Endothelial cell of umbilical vein (primary cell): ENCODE results near the gene PRRX1. TPM values are rescaled to one million over a fixed set of nuclear protein-coding genes. Genes with fewer than 3 reads are reported as not detected.

ENCODE experiments used
- BruUV-seq: library from RNA; stranded (reverse); fragments of 400-500 nt; replicated peaks from 2 replicates; lab custom pipeline; 2021; lab: Mats Ljungman, UMichigan
- CTCF ChIA-PET: fragments of 300-600, 350-600 bp; sonication (Branson Sonifier 250); formaldehyde crosslinking; loops from one replicate; lab custom pipeline; 2021; ENCODE audit warnings: antibody characterized with exemption, inconsistent platforms; lab: Charles Lee
- POLR2A ChIA-PET: fragments of 300-600, 350-600 bp; sonication (Branson Sonifier 250); formaldehyde crosslinking; loops from one replicate; lab custom pipeline; 2021; ENCODE audit warnings: antibody characterized with exemption, inconsistent platforms; lab: Charles Lee
- DNase-seq: peaks from one replicate; pipeline ENCODE4 v3.0.0-alpha.2; 2011; ENCODE audit warnings: low read depth, low spot score
- FAIRE-seq: peaks from 2 replicates; lab custom pipeline; 2011; peaks lifted over from hg19 to GRCh38; lab: Jason Lieb, UNC
- H2AFZ ChIP-seq: 2 replicates; pipeline ENCODE4 v1.6.0; 2012; ENCODE audit warnings: low read depth, low read length, control low read depth, inconsistent platforms
- H3K27ac ChIP-seq: 2 replicates; pipeline ENCODE4 v1.5.1; 2011; ENCODE audit warnings: low read depth, mild to moderate bottlenecking, control low read depth, low read length, moderate library complexity; ENCODE audit not compliant: insufficient read depth
- H3K27me3 ChIP-seq, 2 experiments: 2 replicates each; pipeline versions ENCODE4 v1.6.0 to v1.6.1; 2011; ENCODE audit warnings: low read length in 2 of 2, mixed read lengths in 1 of 2; ENCODE audit not compliant: control insufficient read depth in 2 of 2, insufficient read depth in 2 of 2
- H3K36me3 ChIP-seq, 2 experiments: 2 replicates in 1 of 2; 3 replicates in 1 of 2; pipeline ENCODE4 v1.5.1; 2011; ENCODE audit warnings: low read length in 2 of 2, mild to moderate bottlenecking in 1 of 2, moderate library complexity in 1 of 2; ENCODE audit not compliant: control insufficient read depth in 2 of 2, insufficient read depth in 2 of 2; ENCODE audit errors: extremely low read depth in 1 of 2
- H3K4me1 ChIP-seq: 3 replicates; pipeline ENCODE4 v1.5.1; 2011; ENCODE audit warnings: mild to moderate bottlenecking, low read length; ENCODE audit not compliant: control insufficient read depth, insufficient read depth; ENCODE audit errors: extremely low read depth
- H3K4me2 ChIP-seq: 2 replicates; pipeline ENCODE4 v1.6.1; 2011; ENCODE audit warnings: low read length, control low read depth, mixed read lengths; ENCODE audit not compliant: insufficient read depth
- H3K4me3 ChIP-seq, 3 experiments: fragments of 200-600 bp in 1 of 3; sonication (generic), shearing (Covaris generic) in 1 of 3; replicated peaks in 1 of 3; 2 replicates each; pipeline ENCODE4 v1.5.1; 2011 to 2016; ENCODE audit warnings: control low read depth in 3 of 3, low read length in 3 of 3, mild to moderate bottlenecking in 2 of 3, inconsistent platforms in 1 of 3, low read depth in 1 of 3, moderate library complexity in 1 of 3; ENCODE audit not compliant: insufficient read depth in 1 of 3
- H3K79me2 ChIP-seq: 2 replicates; pipeline ENCODE4 v1.6.0; 2012; ENCODE audit warnings: low read length, inconsistent platforms; ENCODE audit not compliant: control insufficient read depth, insufficient read depth
- H3K9ac ChIP-seq: replicated peaks from 2 replicates; pipeline ENCODE3; 2011; ENCODE audit warnings: low read length, control low read depth; ENCODE audit not compliant: insufficient read depth; ENCODE audit errors: extremely low read depth
- H3K9me1 ChIP-seq: replicated peaks from 3 replicates; pipeline ENCODE4 v1.6.0; 2011; ENCODE audit warnings: mild to moderate bottlenecking, low read length; ENCODE audit not compliant: control insufficient read depth, insufficient read depth; ENCODE audit errors: extremely low read depth
- H3K9me3 ChIP-seq: replicated peaks from 2 replicates; pipeline ENCODE4 v1.5.1; 2012; ENCODE audit warnings: low read length, inconsistent platforms; ENCODE audit not compliant: control insufficient read depth, insufficient read depth
- H4K20me1 ChIP-seq: replicated peaks from 2 replicates; pipeline ENCODE3; 2011; ENCODE audit warnings: mild to moderate bottlenecking, low read length; ENCODE audit not compliant: control insufficient read depth, insufficient read depth; ENCODE audit errors: extremely low read depth
- CTCF ChIP-seq, 2 donors: IDR thresholded peaks; 1 replicate in 1 of 2; 2 replicates in 1 of 2; pipeline ENCODE4 v1.5.1; 2011; ENCODE audit warnings: low read length in 2 of 2, mild to moderate bottlenecking in 2 of 2, moderate library complexity in 2 of 2, control low read depth in 1 of 2, inconsistent platforms in 1 of 2, low read depth in 1 of 2; ENCODE audit not compliant: insufficient read depth in 1 of 2; ENCODE audit errors: extremely low read depth in 1 of 2
- EZH2 ChIP-seq: IDR thresholded peaks from 2 replicates; pipeline ENCODE4 v1.6.1; 2012; ENCODE audit warnings: borderline replicate concordance, low read depth, mild to moderate bottlenecking, moderate library complexity, low read length, inconsistent platforms; ENCODE audit not compliant: severe bottlenecking
- FOS ChIP-seq: IDR thresholded peaks from 2 replicates; pipeline ENCODE4 v1.6.1; 2011; ENCODE audit warnings: mild to moderate bottlenecking, low read length, moderate library complexity, borderline replicate concordance; ENCODE audit not compliant: insufficient read depth
- GATA2 ChIP-seq: IDR thresholded peaks from 2 replicates; pipeline ENCODE4 v1.7.0; 2011; ENCODE audit warnings: low read depth, mild to moderate bottlenecking, moderate library complexity, mixed read lengths, low read length; ENCODE audit not compliant: insufficient read length, insufficient read depth
- JUN ChIP-seq: IDR thresholded peaks from 2 replicates; pipeline ENCODE4 v1.6.1; 2011; ENCODE audit warnings: borderline replicate concordance, low read depth; ENCODE audit not compliant: insufficient read length, insufficient read depth
- MAX ChIP-seq: IDR thresholded peaks from 2 replicates; pipeline ENCODE4 v1.6.1; 2011; ENCODE audit not compliant: insufficient read depth, insufficient read length
- MYC ChIP-seq: IDR thresholded peaks from one replicate; pipeline ENCODE4 v1.6.1; 2011; ENCODE audit warnings: mild to moderate bottlenecking, low read depth, low read length
- POLR2A ChIP-seq: IDR thresholded peaks from 2 replicates; pipeline ENCODE4 v1.6.1; 2012; ENCODE audit warnings: low read depth, mild to moderate bottlenecking, control low read depth, low read length
- POLR2AphosphoS5 ChIP-seq: IDR thresholded peaks from 2 replicates; pipeline ENCODE4 v1.6.1; 2012; ENCODE audit warnings: low read depth, mild to moderate bottlenecking, control low read depth, low read length, moderate library complexity; ENCODE audit not compliant: insufficient read depth
- dilution Hi-C: fragments of 300-500 bp; cut with MboI; formaldehyde crosslinking; loops from one replicate; pipeline ENCODE4 v1.15.0; 2019; ENCODE audit warnings: low sequenced_read_pairs; ENCODE audit not compliant: extremely low pct_ligation_motif_present
- intact Hi-C: fragments of 100-400 bp; cut with micrococcal nuclease; formaldehyde crosslinking; loops from one replicate; pipeline ENCODE4 v1.10.0; 2022
- polyA plus RNA-seq, 4 experiments: library from polyadenylated mRNA; depleted of rRNA in 3 of 4; stranded (reverse) in 3 of 4; unstranded in 1 of 4; fragments of >200 nt; gene quantifications; 2 replicates each; pipeline versions ENCODE4 v1.2.1 to v1.2.3, GENCODE V29; 2011 to 2012; ENCODE audit warnings: missing spikeins in 1 of 4
- total RNA-seq: library from RNA; stranded (reverse); gene quantifications from 2 replicates; pipeline ENCODE4 v1.2.3, GENCODE V29; 2021

PRRX1 gene
- total and polyA plus RNA-seq, 2 donors (not counting 3 experiments of a cell fraction or from before 2014, with no cell fraction given) = 0.03 TPM; not detected in 1

GRCh38 chr1:170705981-170706380, 42.0 kb downstream of the PRRX1 start:
- intact Hi-C loops = no loop called here
- FAIRE-seq = no peak
- no TSS peak for BruUV-seq
- no peaks in the 10 kb centered on the region for H3K79me2 ChIP-seq
- H3K9me3 ChIP-seq = no peaks in the 10 kb centered on the region
- H3K4me3 ChIP-seq = no peak overlapping the region
- TF ChIP-seq CTCF (IDR thresholded peaks at IDR 0.05; ENCODE audit: extremely low read depth in 1 of 2, insufficient read depth in 1 of 2, low read depth in 1 of 2, low read length in 2 of 2) (no peak), JUN (no peak), POLR2A (no peak), MYC (no peak), MAX (no peak), GATA2 (no peak), FOS (no peak), POLR2AphosphoS5 (no peak), EZH2 (no peak)
- H3K27me3 ChIP-seq = no peaks in the 10 kb centered on the region
- H3K9me1 ChIP-seq = no peaks in the 10 kb centered on the region
- H3K27ac ChIP-seq = no peak overlapping the region
- no peak overlapping the region for H3K9ac ChIP-seq
- H4K20me1 ChIP-seq = no peaks in the 10 kb centered on the region
- dilution Hi-C loops = no loop called here
- no peak for DNase-seq
- H2AFZ ChIP-seq = no peak overlapping the region
- no peaks in the 10 kb centered on the region for H3K36me3 ChIP-seq
- H3K4me1 ChIP-seq = peaks cover 31% of the 10 kb centered on the region
- CTCF ChIA-PET = interaction anchor here (1.4 to 1.8 kb wide), 2 partner anchors 17 to 224 kb away, joined by 4 to 7 read pairs; no protein-coding TSS in a partner anchor
- POLR2A ChIA-PET = no interaction called here
- no peak overlapping the region for H3K4me2 ChIP-seq
